Karpas-422 (cell line): ENCODE results near the gene GALP. TPM values are rescaled to one million over a fixed set of nuclear protein-coding genes. Genes with fewer than 3 reads are reported as not detected.
"Not testable (repeated sequence)": the region's sequence is repeated elsewhere in the genome, so short reads cannot be mapped to it uniquely, and the experiment has no call there.

Experiments
- DNase-seq: peaks from one replicate; pipeline ENCODE4 v3.0.0-alpha.2; 2015
- H2AFZ ChIP-seq: fragments of 200-600 bp; sonication (generic); 2 replicates; pipeline ENCODE4 v1.6.1; 2014; ENCODE audit warnings: antibody characterized with exemption, low read length, mixed read lengths
- H3K27ac ChIP-seq: fragments of 200-600 bp; sonication (generic); 2 replicates; pipeline ENCODE4 v1.5.1; 2014; ENCODE audit warnings: mild to moderate bottlenecking, low read length, moderate library complexity
- H3K27me3 ChIP-seq: fragments of 200-600 bp; sonication (generic); 2 replicates; pipeline ENCODE4 v1.6.1; 2014; ENCODE audit warnings: low read length, mixed read lengths
- H3K36me3 ChIP-seq: fragments of 200-600 bp; sonication (generic); 2 replicates; pipeline ENCODE4 v1.6.1; 2014; ENCODE audit warnings: low read length, mixed read lengths; ENCODE audit not compliant: insufficient read depth
- H3K4me1 ChIP-seq: fragments of 200-600 bp; sonication (generic); 2 replicates; pipeline ENCODE4 v1.6.1; 2014; ENCODE audit warnings: mild to moderate bottlenecking, low read length, mixed read lengths
- H3K4me2 ChIP-seq: fragments of 200-600 bp; sonication (generic); 2 replicates; pipeline ENCODE4 v1.6.1; 2014; ENCODE audit warnings: low read length, low read depth, mild to moderate bottlenecking; ENCODE audit not compliant: poor library complexity, severe bottlenecking
- H3K4me3 ChIP-seq: fragments of 200-600 bp; sonication (generic); 2 replicates; pipeline ENCODE4 v1.5.1; 2014; ENCODE audit warnings: mild to moderate bottlenecking, antibody characterized with exemption, low read length, mixed read lengths
- H3K79me2 ChIP-seq: fragments of 200-600 bp; sonication (generic); 2 replicates; pipeline ENCODE4 v1.6.1; 2014; ENCODE audit warnings: mild to moderate bottlenecking, low read length, mixed read lengths
- H3K9ac ChIP-seq: fragments of 200-600 bp; sonication (generic); 2 replicates; pipeline ENCODE4 v1.6.0; 2014; ENCODE audit warnings: low read length
- H3K9me2 ChIP-seq: fragments of 200-600 bp; sonication (generic), shearing (Covaris generic); replicated peaks from 2 replicates; pipeline ENCODE4 v1.6.0; 2014; ENCODE audit warnings: mild to moderate bottlenecking, low read length, moderate library complexity; ENCODE audit not compliant: insufficient read depth
- H3K9me3 ChIP-seq: fragments of 300-700, 200-600 bp; sonication (generic); 2 replicates; pipeline ENCODE4 v1.6.1; 2014; ENCODE audit warnings: low read length, mixed read lengths
- H4K20me1 ChIP-seq: fragments of 200-600 bp; sonication (generic); 2 replicates; pipeline ENCODE4 v1.6.1; 2014; ENCODE audit warnings: mild to moderate bottlenecking, antibody characterized with exemption, low read length, low read depth; ENCODE audit not compliant: insufficient read depth
- total RNA-seq: library from RNA; depleted of rRNA; stranded (reverse); fragments of >200 nt; shearing (Covaris generic); gene quantifications from 2 replicates; pipeline ENCODE4 v1.2.3, GENCODE V29; 2014; ENCODE audit warnings: low replicate concordance

The GALP gene
- total RNA-seq, 1 experiment from 2014 or later, result not detected

GRCh38 chr19:56176881-56177280, 1.1 kb downstream of the GALP start:
- Histone ChIP-seq H3K9me3 (no peaks in the 10 kb centered on the region), H4K20me1 (peaks cover 4% of the 10 kb centered on the region; the same call in 1 of the 2 replicates), H3K27me3 (no peaks in the 10 kb centered on the region), H3K36me3 (no peaks in the 10 kb centered on the region), H3K27ac (no peak overlapping the region), H3K9me2 (no peaks in the 10 kb centered on the region), H3K9ac (no peak overlapping the region), H3K4me1 (no peaks in the 10 kb centered on the region), H3K79me2 (no peaks in the 10 kb centered on the region), H3K4me3 (no peak overlapping the region), H2AFZ (no peak overlapping the region), H3K4me2 (no peak overlapping the region)
- no peak for DNase-seq

- Histone ChIP-seq H2AFZ (no peak overlapping the region), H3K4me2 (no peak overlapping the region), H3K36me3 (no peaks in the 10 kb centered on the region), H4K20me1 (peaks cover 4% of the 10 kb centered on the region; the same call in 1 of the 2 replicates), H3K9ac (no peak overlapping the region), H3K79me2 (no peaks in the 10 kb centered on the region), H3K4me1 (no peaks in the 10 kb centered on the region), H3K27ac (no peak overlapping the region), H3K4me3 (no peak overlapping the region), H3K9me2 (no peaks in the 10 kb centered on the region), H3K27me3 (no peaks in the 10 kb centered on the region), H3K9me3 (no peaks in the 10 kb centered on the region)
- DNase-seq, result no peak
Observed at GRCh38 chr19:56177564-56178243, 1.9 kb downstream of the GALP start.

DNA sequence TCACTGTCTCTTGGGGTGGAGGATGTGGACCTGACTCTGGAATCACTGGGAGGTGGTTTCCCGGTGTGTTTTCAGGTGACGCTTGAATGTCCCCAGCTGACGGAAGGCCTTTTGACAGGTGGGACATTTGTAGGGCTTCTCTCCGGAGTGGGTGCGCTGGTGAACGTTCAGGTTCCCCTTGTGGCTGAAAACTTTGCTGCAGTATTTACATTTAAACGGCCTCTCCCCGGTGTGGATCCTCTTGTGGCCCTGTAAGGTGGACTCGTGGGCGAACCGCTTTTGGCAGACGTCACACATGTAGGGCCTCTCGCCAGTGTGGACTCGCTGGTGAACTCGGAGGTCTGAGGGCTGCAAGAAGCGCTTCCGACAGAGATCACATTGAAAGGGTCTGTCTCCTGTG, 14.0 kb downstream of the GALP start:
- no peak for DNase-seq
- H3K9me3 ChIP-seq, result no peaks in the 10 kb centered on the region
- H3K4me2 ChIP-seq, result no peak overlapping the region
- no peaks in the 10 kb centered on the region for H3K9me2 ChIP-seq
- no peak overlapping the region for H3K4me3 ChIP-seq
- no peaks in the 10 kb centered on the region for H3K79me2 ChIP-seq
- no peak overlapping the region for H2AFZ ChIP-seq
- H3K9ac ChIP-seq, result no peak overlapping the region
- no peak overlapping the region for H3K27ac ChIP-seq
- H3K36me3 ChIP-seq, result no peaks in the 10 kb centered on the region
- no peaks in the 10 kb centered on the region for H3K27me3 ChIP-seq
- H4K20me1 ChIP-seq, result no peaks in the 10 kb centered on the region
- no peaks in the 10 kb centered on the region for H3K4me1 ChIP-seq

DNA sequence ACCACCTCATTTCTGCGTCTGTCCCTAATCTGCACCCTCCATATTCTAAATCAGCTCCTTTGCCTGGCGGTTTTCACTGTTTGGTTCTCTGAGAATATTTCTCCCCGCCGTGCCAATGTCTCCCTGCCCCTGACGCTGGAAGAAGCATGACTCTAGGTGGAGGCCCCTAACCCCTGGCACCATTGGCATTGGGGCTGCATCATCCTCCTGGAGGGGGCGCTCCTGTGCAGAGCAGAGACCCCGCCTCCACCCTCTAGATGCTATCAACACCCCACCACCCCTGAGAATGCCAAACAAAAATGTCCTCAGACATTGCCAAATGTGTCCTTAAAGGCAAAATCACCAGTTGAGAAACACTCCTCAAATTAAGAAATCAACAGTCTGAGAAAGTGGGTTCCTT, 15.3 kb downstream of the GALP start:
- Histone ChIP-seq H4K20me1 (no peaks in the 10 kb centered on the region), H2AFZ (no peak overlapping the region)

DNA sequence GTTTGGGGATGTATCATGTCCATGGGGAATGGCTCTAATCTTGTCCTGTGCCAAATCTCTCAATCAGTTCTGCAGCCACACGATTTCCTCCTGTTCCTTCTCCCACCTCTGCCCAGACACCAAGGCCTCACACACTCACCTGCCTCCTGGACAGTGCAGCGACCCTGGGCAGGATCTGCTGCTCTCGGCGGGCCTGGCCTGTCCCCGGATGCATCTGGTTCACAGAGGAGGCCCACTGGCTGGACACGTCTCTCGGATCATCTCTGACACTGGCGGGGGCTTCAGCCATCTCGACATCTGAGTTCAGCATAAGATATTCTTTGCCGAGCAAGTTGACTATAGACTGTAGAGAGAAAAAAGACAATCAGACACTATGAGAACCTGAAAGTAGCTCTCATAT, 15.9 kb downstream of the GALP start:
- H2AFZ ChIP-seq, result no peak overlapping the region
- H3K9me2 ChIP-seq, result no peaks in the 10 kb centered on the region
- no peak overlapping the region for H3K27ac ChIP-seq
- H3K9ac ChIP-seq, result no peak overlapping the region
- no peaks in the 10 kb centered on the region for H3K9me3 ChIP-seq
- no peaks in the 10 kb centered on the region for H3K4me1 ChIP-seq
- H3K27me3 ChIP-seq, result no peaks in the 10 kb centered on the region
- H4K20me1 ChIP-seq, result no peaks in the 10 kb centered on the region
- no peaks in the 10 kb centered on the region for H3K79me2 ChIP-seq
- DNase-seq, result no peak
- no peak overlapping the region for H3K4me2 ChIP-seq
- H3K36me3 ChIP-seq, result no peaks in the 10 kb centered on the region
- H3K4me3 ChIP-seq, result no peak overlapping the region

More for the DNA sequence above, 15.3 kb downstream of the GALP start:
- Histone ChIP-seq H3K4me3 (no peak overlapping the region), H3K4me2 (no peak overlapping the region), H3K9me2 (no peaks in the 10 kb centered on the region), H3K27ac (no peak overlapping the region), H3K79me2 (no peaks in the 10 kb centered on the region), H3K27me3 (no peaks in the 10 kb centered on the region), H3K9me3 (no peaks in the 10 kb centered on the region), H3K36me3 (no peaks in the 10 kb centered on the region), H3K9ac (no peak overlapping the region), H3K4me1 (no peaks in the 10 kb centered on the region)
- DNase-seq, result no peak

- Histone ChIP-seq H4K20me1 (no peaks in the 10 kb centered on the region), H3K4me1 (no peaks in the 10 kb centered on the region), H3K4me2 (no peak overlapping the region), H3K9ac (no peak overlapping the region), H3K9me2 (no peaks in the 10 kb centered on the region), H3K27me3 (no peaks in the 10 kb centered on the region), H2AFZ (no peak overlapping the region), H3K79me2 (no peaks in the 10 kb centered on the region), H3K4me3 (no peak overlapping the region), H3K36me3 (no peaks in the 10 kb centered on the region), H3K9me3 (no peaks in the 10 kb centered on the region), H3K27ac (no peak overlapping the region)
- DNase-seq, result no peak
Observed at GRCh38 chr19:56193981-56194640, 18.3 kb downstream of the GALP start.

DNA sequence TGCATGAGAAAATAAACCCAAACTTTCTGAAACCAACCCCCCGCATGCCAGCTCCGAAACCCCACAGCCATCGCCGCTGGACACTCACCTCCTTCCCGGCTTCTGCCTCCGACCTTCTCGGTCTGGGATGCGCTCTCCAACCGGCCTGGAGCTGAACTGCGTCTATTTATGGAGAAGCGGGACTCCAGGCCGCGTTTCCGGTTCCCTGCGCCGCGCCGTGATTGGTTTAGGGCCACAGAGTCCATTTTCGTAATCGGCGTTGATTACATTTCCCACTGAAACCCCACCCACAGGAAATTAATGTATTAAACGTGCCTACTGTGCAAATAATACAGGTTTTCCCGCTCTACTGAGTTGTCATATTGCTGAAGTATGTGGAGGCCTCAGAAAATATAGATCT, 21.8 kb downstream of the GALP start, which contains the start of gene ZSCAN5B:
Gene ZSCAN5B, minus strand, starts transcription at position 138 of the 400 bp plus-strand sequence. CDS start 4,731 bp downstream, outside the sequence.
- H3K9me2 ChIP-seq, H3K9me3 ChIP-seq, H3K4me2 ChIP-seq, H3K4me3 ChIP-seq, H3K9ac ChIP-seq, H3K4me1 ChIP-seq, H2AFZ ChIP-seq, H3K36me3 ChIP-seq, H4K20me1 ChIP-seq, H3K27ac ChIP-seq, H3K79me2 ChIP-seq, H3K27me3 ChIP-seq, DNase-seq: not testable (repeated sequence)

GRCh38 chr19:56199687-56200086, 23.9 kb downstream of the GALP start:
- H3K4me1 ChIP-seq, result no peaks in the 10 kb centered on the region
- H3K27ac ChIP-seq, result no peak overlapping the region
- no peaks in the 10 kb centered on the region for H3K27me3 ChIP-seq
- DNase-seq, result no peak
- H3K9me2 ChIP-seq, result no peaks in the 10 kb centered on the region
- H3K4me2 ChIP-seq, result no peak overlapping the region
- H3K36me3 ChIP-seq, result no peaks in the 10 kb centered on the region
- H3K9me3 ChIP-seq, result no peaks in the 10 kb centered on the region
- H3K79me2 ChIP-seq, result no peaks in the 10 kb centered on the region
- no peak overlapping the region for H3K4me3 ChIP-seq
- no peak overlapping the region for H2AFZ ChIP-seq
- H4K20me1 ChIP-seq, result no peaks in the 10 kb centered on the region
- no peak overlapping the region for H3K9ac ChIP-seq
